Astrocyte of the cerebellum (primary cell): ENCODE results near the gene HMGN5.
A peak's percentile ranks its signal among the peaks of the same experiment; 100 is the strongest.

Source experiments
- DNase-seq: peaks from one replicate; pipeline ENCODE4 v3.0.0-alpha.2; 2011; ENCODE audit warnings: low read depth
- H3K4me3 ChIP-seq: 2 replicates; pipeline ENCODE4 v1.5.1; 2011; ENCODE audit warnings: mild to moderate bottlenecking, low read depth, low read length, moderate library complexity
- CTCF ChIP-seq: IDR thresholded peaks from 2 replicates; pipeline ENCODE4 v1.5.1; 2012; ENCODE audit warnings: low read length, low read depth, moderate library complexity, mild to moderate bottlenecking; ENCODE audit errors: missing control alignments
- in situ Hi-C: cut with HindIII; loops from 2 replicates; pipeline ENCODE4 v1.10.0; 2017; ENCODE audit warnings: low sequenced_read_pairs

Gene HMGN5

DNA sequence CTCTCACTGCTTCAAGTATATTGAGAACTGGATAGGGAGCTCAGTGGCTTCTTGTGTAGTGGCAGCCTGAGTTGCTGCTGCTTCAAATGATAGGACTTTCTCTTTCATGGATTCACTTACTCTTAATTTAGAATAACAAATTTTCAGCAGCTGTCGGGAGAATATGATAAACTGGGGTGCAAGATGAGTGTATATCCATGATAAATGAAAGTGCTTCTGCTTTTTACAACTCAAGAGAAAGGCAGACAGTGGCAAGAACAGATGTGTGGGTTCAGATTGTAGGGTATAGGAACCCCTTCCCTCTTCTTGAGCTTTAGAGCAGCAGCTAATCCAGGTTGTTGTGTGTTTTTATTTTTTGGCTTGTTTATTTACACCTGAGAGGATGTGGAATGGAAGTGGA lies 1.2 kb upstream of the HMGN5 start:
- in situ Hi-C loops: no loop called here
- peak overlapping the region; percentile 59 for H3K4me3 ChIP-seq
- no peak for TF ChIP-seq CTCF
- DNase-seq: no peak

- in situ Hi-C loops: no loop called here
- no peak for DNase-seq
- no peak for TF ChIP-seq CTCF
- peak overlapping the region; percentile 59 for H3K4me3 ChIP-seq
These were observed 725 bp upstream of the HMGN5 start for GRCh38 chrX:81202456-81202819.

- H3K4me3 ChIP-seq: peak overlapping the region; percentile 59
- DNase-seq: no peak
- in situ Hi-C loops: no loop called here
- no peak for TF ChIP-seq CTCF
These were observed 642 bp downstream of the HMGN5 start for GRCh38 chrX:81201071-81201470.

DNA sequence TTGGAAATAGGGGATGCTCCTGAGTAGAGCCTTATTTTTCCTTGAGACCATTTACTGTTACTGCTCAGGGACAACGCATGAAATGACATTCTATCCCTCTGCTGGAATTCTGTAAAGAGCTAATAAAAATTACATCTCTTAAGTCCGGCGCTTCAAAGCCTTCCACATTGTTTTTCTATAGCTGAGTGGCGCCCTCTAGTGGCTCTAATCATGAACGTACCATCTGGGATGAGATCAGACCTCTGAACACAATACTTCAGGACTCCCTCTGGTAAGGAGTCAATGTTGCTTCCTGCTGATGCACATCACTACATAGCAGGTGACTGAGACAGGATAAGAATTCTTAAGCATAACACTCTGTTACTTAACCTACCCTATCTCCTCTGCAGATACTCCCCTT lies 6.0 kb downstream of the HMGN5 start:
- peak; percentile 59 for TF ChIP-seq CTCF
- no peak overlapping the region for H3K4me3 ChIP-seq
- peak; percentile 28 for DNase-seq
- in situ Hi-C loops: no loop called here

GRCh38 chrX:81195259-81195658 lies 6.5 kb downstream of the HMGN5 start:
- TF ChIP-seq CTCF: no peak
- DNase-seq: no peak
- in situ Hi-C loops: no loop called here
- H3K4me3 ChIP-seq: no peak overlapping the region

DNA sequence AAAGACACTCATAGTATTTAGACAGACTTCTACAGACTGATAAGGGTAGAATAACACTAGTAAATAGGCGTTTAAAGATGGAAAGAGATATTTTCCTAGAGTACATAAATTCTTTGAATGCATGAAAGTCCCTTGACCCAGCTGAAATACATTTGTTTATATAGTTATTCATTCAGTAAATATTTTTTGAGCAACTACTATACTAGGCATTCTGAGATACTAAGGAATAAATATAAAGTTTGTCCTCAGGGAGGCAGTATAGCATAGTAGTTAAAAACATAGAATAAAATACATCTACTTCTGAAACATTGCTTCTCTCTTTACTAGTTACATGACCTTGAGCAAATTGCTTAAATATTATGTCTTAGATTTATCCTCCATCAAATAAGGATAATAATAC lies 27.4 kb downstream of the HMGN5 start:
- H3K4me3 ChIP-seq: no peak overlapping the region
- peak; percentile 1 for DNase-seq
- in situ Hi-C loops: no loop called here
- TF ChIP-seq CTCF: no peak

DNA sequence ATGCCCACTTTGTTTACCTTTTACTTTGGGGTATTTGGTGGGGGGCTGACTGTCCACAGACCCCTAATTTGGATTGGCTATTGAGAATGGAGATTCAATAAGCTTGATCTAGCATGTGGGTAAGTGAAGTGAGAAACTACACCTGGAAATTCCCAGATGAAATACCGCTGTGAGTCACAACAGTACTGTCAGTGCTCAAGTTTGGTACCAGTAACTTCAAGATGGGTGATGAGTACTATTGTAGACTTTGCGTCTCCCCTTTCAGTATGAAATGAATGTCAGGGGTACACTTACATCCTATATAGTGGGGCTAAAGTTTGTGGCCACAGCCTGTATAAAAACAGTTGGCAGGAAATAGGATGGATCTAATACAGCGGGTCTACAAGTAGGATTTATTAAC lies 33.3 kb downstream of the HMGN5 start:
- no peak for DNase-seq
- TF ChIP-seq CTCF: no peak
- in situ Hi-C loops: no loop called here
- no peak overlapping the region for H3K4me3 ChIP-seq
